Activated CD4-positive, CD25-positive, alpha-beta regulatory T cell treated with anti-CD3 and anti-CD28 coated beads, Interleukin-2, amount 50 U/mL, for 72 hours (primary cell): ENCODE data around the gene SLC39A9.
"Not testable (repeated sequence)": the region's sequence is repeated elsewhere in the genome, so short reads cannot be mapped to it uniquely, and the experiment has no call there.

Source experiments
- DNase-seq: peaks from one replicate; pipeline ENCODE4 v3.0.0; 2021

The SLC39A9 gene

DNA sequence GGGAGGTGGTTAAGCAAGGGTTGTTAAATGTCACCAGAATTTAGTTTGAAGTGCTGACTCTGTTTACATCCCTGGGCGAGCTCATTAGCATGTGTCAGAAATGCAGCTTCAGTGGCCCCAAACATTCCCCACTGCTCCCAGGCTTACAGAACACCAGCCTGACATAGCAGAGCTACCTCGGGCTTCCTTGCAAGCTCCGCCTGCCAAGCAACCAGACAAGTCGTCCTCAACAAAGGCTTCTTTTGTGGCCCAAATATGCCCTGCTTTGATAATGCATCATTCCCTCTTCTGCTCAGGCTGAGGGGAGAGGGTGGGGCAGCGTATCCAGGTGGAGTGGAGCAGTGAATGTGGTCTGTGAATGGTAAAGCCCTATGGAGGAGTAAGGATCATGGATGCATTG, 28.4 kb upstream of the SLC39A9 start:
- no peak for DNase-seq

DNA sequence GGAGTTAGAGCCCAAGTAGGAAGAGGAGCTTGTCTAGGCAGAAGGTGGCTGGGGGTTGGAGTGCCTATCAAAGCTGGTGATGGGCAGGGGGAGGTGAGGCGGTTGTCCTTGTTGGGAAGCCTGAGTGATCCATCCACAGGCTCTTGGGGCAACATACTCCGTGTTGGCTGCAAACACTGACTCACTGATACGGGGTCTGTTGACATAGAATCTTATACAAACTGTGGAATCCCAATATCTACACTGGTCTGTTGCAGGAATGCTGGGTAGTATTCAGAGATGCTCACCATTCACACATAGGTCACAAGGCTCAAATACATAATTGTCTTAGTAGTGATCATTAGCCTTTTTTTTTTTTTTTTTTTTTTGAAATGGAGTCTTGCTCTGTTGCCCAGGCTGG, 26.3 kb upstream of the SLC39A9 start:
- DNase-seq: no peak

DNA sequence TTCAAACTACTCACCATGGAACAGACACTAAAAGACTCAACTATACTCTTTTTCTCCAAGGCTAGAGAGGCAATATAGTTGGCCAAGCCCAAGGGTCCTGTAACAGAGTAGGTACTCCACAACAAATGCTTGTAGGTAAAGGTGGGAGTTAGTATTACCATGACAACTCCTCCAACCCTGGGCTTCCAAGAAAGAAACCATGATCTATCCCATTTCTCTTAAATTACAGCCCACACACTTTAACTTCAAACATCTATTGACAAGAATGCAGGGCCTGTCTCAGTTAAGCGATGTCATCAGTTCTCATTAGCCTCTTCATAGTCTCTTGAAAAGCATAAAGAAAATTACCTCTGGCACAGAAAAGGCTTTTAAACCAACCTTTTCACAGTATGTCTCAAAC, 25.4 kb upstream of the SLC39A9 start:
- no peak for DNase-seq

DNA sequence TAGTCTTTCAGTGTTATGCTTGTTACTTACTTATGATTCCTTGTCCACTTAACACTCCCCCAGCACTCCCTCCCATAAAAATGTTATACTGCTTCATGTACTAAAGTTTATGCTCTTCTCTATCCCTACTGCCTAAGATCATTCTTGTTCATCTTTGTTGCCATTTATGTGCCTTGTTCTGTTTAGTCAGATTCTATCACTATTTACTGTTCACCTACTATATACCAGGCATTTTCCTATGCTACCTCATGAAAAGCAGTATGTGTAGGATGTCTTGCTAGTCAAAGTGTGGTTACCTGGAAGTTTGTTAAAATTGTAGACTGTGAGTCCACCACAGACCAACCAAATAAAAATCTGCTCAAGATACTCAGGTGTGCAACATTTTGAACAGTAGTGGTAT, 24.3 kb upstream of the SLC39A9 start:
- DNase-seq: no peak

DNA sequence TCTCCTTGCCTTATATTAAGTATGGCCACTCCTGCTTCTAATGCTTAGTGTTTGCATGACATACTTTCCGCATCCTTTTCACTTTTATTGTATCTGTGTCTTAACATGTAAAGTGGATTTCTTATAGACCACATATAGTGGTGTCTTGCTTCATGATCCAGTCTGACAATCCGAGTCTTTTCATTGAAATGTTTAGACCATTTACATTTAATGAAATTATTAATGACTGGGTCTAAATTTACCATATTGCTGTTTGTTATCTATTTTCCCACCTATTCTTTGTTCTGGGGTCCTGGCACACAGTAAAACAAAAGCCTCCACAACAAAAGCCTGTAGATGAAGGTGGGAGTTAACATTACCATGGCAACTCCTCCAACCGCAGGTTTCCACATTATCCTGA, 23.3 kb upstream of the SLC39A9 start:
- DNase-seq: no peak

GRCh38 chr14:69375722-69376121, 22.8 kb upstream of the SLC39A9 start:
- DNase-seq: no peak

- no peak for DNase-seq
Measured at GRCh38 chr14:69376439-69376838, 22.1 kb upstream of the SLC39A9 start.

GRCh38 chr14:69378274-69378673, 20.2 kb upstream of the SLC39A9 start:
- no peak for DNase-seq

- DNase-seq: no peak
Measured at GRCh38 chr14:69387311-69387710, 11.2 kb upstream of the SLC39A9 start.

GRCh38 chr14:69391400-69391799, 7.1 kb upstream of the SLC39A9 start:
- DNase-seq: not testable (repeated sequence)

DNA sequence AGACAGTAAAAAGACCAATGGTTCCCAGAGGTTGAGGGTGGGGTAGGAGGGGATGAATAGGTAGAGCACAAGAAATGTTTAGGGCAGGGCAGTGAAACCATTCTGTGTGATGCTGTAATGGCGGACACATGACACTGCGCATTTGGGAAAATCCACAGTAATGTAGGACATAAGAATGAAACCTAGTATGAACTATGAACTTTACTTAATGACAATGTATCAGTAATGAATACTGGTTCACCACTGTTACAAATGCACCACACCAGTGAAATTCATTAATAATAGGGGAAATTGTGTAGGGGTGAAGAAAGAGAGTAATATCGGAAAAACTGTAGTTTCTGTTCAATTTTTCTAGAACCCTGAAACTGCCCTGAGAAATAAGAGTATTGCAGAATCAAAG, 6.0 kb upstream of the SLC39A9 start:
- DNase-seq: no peak

DNA sequence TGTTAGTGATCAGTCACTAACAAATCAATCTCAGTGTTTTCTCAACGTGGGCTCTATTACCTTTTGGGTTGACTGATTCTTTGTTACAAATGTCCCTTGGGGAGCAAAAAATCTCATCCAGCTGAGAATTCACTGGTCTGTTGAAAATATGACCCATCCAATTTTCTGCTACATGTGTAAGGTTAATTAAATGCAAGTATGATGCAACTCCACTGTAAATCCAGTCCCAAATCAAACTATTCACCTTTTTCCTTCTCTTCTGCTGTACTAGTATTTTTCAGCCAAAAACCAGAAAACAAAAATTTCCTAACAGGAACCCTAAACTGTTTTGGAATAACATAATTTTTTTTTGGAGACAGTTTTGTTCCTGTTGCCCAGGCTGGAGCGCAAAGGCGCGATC, 2.6 kb upstream of the SLC39A9 start:
- DNase-seq: no peak

GRCh38 chr14:69398818-69399210, 322 bp downstream of the SLC39A9 start:
- DNase-seq: no peak

GRCh38 chr14:69399750-69400149, 1.3 kb downstream of the SLC39A9 start:
- DNase-seq: no peak

- no peak for DNase-seq
Measured at GRCh38 chr14:69400154-69400553, 1.7 kb downstream of the SLC39A9 start.

- DNase-seq: no peak
Measured at GRCh38 chr14:69401841-69402240, 3.3 kb downstream of the SLC39A9 start.

DNA sequence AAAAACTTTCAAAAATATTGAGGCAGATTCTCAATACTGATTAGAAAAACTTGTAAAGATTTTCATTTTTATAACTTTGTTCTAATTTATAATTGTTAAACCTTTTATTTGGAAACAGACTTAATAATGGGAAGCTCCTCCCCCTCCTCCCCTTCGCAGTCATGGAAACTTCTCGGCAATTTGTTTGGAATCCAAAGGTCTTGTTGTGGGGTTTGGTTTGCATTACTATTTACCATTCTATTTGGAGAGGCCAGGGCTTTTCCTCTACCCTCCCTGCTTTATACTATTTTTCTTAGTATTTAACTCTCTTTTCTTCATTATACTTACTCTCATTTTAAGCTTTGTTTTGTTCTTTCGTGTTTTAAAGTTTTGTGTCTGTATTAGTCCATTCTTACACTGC, 6.0 kb downstream of the SLC39A9 start:
- DNase-seq: no peak

DNA sequence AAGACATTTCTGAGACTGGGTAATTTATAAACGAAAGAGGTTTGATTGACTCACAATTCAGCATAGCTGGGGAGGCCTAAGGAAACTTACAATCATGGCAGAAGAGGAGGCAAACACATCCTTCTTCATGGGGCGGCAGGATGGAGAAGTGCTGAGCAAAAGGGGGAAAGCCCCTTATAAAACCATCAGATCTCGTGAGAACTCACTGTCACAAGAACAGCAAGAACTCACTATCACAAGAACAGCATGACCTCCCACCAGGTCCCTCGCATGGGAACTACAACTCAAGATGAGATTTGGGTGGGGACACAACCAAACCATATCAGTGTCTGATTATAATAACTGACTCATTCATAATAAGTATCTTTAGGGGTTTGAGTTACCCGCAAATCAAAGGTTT, 6.4 kb downstream of the SLC39A9 start:
- no peak for DNase-seq

DNA sequence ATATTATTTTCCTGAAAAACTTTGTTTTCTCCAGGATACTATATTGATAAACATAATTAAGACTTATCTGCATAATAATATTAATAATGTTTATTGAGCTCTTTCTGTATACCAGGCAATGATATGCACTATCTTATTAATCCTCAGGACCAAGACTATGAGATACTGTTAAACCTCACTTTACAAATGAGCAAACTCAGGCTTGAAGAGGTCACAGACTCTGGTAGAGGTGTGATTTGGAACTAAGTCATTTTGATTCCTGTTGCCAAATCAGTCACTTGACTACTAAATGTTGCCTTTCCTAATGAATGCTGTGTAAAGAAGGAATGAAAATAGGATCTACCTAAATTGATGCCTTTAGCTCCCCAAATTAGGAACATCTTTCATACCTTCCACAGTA, 7.3 kb downstream of the SLC39A9 start:
- DNase-seq: no peak

DNA sequence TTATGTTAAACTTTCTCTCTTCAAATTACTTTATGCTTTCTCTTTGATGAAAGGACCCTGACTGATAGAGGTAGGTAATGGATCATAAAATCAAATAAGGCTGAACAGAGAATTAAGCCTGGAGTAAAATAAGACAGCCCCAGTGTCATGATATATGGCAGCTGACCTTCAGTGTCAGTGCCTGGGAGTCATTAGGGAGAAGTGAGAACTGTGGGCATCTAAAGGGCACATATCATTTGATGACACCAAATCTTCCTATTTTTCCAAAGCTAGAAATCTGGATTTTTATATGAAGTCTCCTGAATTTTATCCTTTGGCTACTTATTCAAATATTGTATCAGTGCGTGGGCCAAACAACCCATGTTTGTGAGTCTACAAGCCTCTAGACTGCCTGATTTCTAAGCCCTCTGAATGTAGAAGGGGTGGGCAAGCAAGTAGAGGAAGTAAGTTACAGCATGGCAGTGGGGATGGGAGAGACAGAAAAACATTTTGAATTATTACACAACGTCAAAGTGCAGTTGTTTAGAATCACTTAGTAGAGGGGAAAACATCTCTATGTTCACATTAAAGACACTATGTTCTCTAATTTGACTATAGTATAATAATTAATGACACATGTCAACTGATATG, 10.0 kb downstream of the SLC39A9 start:
- no peak for DNase-seq

DNA sequence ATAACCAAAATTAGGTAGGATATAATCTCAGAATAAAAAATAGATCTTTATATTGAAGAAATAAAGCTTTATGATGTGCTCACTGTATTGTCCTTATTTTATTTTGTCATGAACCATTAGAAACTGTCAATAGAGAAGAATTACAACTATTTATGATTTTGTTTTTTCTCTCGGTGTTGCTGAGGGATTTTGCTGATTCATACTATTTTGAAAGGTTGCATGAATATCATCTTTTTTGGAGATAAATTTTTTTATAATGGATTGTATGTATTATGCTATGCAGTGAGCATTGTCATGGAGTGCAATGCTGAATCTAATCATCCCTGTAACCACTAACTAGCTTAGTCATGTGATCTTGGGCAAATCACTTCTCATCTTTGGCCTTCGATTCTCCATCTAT, 15.0 kb downstream of the SLC39A9 start:
- DNase-seq: no peak

- not testable (repeated sequence) for DNase-seq
Measured at GRCh38 chr14:69416087-69416486, 17.6 kb downstream of the SLC39A9 start.

- no peak for DNase-seq
Measured at GRCh38 chr14:69423279-69423678, 24.8 kb downstream of the SLC39A9 start.

DNA sequence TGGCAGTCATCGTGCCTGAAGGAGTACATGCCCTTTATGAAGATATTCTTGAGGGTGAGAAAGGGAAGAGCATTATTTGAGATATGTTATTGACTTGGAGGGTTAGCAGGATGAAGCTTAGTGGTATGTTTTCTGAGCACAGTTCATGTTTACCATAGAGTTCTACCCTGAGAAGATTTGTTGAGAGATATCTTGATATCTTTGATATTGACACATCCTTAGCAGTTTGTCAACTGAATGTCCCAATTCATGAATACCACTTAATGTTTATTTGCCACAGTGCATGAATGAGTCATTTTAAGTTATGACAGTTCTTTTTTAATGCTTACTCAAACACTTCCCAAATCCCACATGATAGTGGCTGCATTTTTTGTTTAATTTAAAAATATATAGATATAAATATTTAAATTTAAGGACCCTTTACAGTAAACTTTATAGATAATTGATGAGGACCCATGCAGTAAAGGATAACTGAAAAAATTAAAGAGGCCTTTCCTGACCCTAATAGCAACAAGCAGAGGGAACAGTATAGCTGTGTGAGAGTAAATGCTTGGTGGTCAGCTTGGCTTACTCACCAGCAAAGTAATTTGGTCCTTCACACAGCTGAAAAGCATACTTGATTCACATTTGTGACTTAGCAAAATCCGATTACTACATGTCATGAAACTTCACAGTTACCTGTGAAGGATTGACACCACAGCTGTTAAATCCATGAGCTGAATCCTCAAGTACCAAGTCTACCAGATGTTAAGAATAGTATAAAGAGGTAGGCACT, 25.8 kb downstream of the SLC39A9 start:
- DNase-seq: no peak

DNA sequence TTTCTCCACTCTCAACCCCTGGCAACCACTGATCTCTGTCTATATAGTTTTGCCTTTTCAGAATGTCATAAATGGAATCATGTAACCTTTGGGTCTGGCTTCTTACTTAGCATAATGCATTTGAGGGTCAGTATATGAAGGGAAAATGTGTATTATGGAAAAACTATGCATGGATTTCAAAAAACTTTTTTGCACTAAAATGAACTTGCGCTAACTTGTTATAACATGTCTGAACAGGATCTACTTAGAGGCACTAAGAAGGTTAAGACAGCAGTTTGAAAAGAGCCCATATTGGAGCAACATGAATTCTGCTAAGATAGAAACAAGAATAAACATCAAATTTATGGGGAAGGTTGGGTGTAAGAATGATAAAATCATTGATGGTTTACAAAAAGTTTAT, 29.1 kb downstream of the SLC39A9 start:
- no peak for DNase-seq
